Measurements from ENCODE around the gene CADPS2. TPM values are rescaled to one million over a fixed set of nuclear protein-coding genes. Genes with fewer than 3 reads are reported as not detected.

Gene CADPS2
- total and polyA plus RNA-seq, 4 donors = 16.0 to 76.7 (median 27.7) TPM

GRCh38 chr7:122454776-122455507 is 431.3 kb downstream of the CADPS2 start:
- no peak for DNase-seq
- no peak for ATAC-seq (ENCODE audit: insufficient read depth, low FRiP score)
- Histone ChIP-seq H3K9ac (ENCODE audit: insufficient read depth in 1 of 2, low read length in 2 of 2) (no peak overlapping the region), H3K4me1 (ENCODE audit: control insufficient read depth in 5 of 5, insufficient read depth in 5 of 5, low read length in 5 of 5) (no peaks in the 10 kb centered on the region), H3K27me3 (ENCODE audit: control insufficient read depth in 3 of 3, insufficient read depth in 3 of 3, low read length in 2 of 3) (no peaks in the 10 kb centered on the region), H3K9me3 (ENCODE audit: control insufficient read depth in 4 of 4, insufficient read depth in 3 of 4, low read length in 3 of 4) (no peaks in the 10 kb centered on the region), H3K36me3 (ENCODE audit: control insufficient read depth in 4 of 4, insufficient read depth in 4 of 4, low read length in 4 of 4) (peaks cover 0 to 7% (median 4%) of the 10 kb centered on the region in 4 donors), H3K4me3 (no peak overlapping the region), H3K27ac (ENCODE audit: low read depth in 1 of 2, low read length in 1 of 2) (no peak overlapping the region)
- WGBS, 2 donors = 89% methylated on average over 4 of the region's 4 CpGs
- TF ChIP-seq CTCF (IDR thresholded peaks at IDR 0.05; ENCODE audit: control extremely low read depth, extremely low read depth) = no peak

GRCh38 chr7:122453432-122453831 is 432.8 kb downstream of the CADPS2 start:
- Histone ChIP-seq H3K4me1 (ENCODE audit: control insufficient read depth in 5 of 5, insufficient read depth in 5 of 5, low read length in 5 of 5) (no peaks in the 10 kb centered on the region), H3K9me3 (ENCODE audit: control insufficient read depth in 4 of 4, insufficient read depth in 3 of 4, low read length in 3 of 4) (no peaks in the 10 kb centered on the region), H3K27me3 (ENCODE audit: control insufficient read depth in 3 of 3, insufficient read depth in 3 of 3, low read length in 2 of 3) (no peaks in the 10 kb centered on the region), H3K9ac (ENCODE audit: insufficient read depth in 1 of 2, low read length in 2 of 2) (no peak overlapping the region), H3K27ac (ENCODE audit: low read depth in 1 of 2, low read length in 1 of 2) (no peak overlapping the region), H3K36me3 (ENCODE audit: control insufficient read depth in 4 of 4, insufficient read depth in 4 of 4, low read length in 4 of 4) (peaks cover 0 to 7% (median 4%) of the 10 kb centered on the region in 4 donors), H3K4me3 (no peak overlapping the region)
- ATAC-seq (ENCODE audit: insufficient read depth, low FRiP score) (no peak), DNase-seq (no peak)
- TF ChIP-seq CTCF (IDR thresholded peaks at IDR 0.05; ENCODE audit: control extremely low read depth, extremely low read depth) = no peak

- Histone ChIP-seq H3K9ac (ENCODE audit: insufficient read depth in 1 of 2, low read length in 2 of 2) (no peak overlapping the region), H3K4me1 (ENCODE audit: control insufficient read depth in 5 of 5, insufficient read depth in 5 of 5, low read length in 5 of 5) (no peaks in the 10 kb centered on the region), H3K36me3 (ENCODE audit: control insufficient read depth in 4 of 4, insufficient read depth in 4 of 4, low read length in 4 of 4) (peaks cover 0 to 7% (median 3%) of the 10 kb centered on the region in 4 donors), H3K27ac (ENCODE audit: low read depth in 1 of 2, low read length in 1 of 2) (no peak overlapping the region), H3K27me3 (ENCODE audit: control insufficient read depth in 3 of 3, insufficient read depth in 3 of 3, low read length in 2 of 3) (no peaks in the 10 kb centered on the region), H3K4me3 (no peak overlapping the region), H3K9me3 (ENCODE audit: control insufficient read depth in 4 of 4, insufficient read depth in 3 of 4, low read length in 3 of 4) (no peaks in the 10 kb centered on the region)
- TF ChIP-seq CTCF (IDR thresholded peaks at IDR 0.05; ENCODE audit: control extremely low read depth, extremely low read depth) = no peak
- DNase-seq (no peak), ATAC-seq (ENCODE audit: insufficient read depth, low FRiP score) (no peak)
- 79 to 90% methylated on average over 5 of the region's 5 CpGs for WGBS, 2 donors
Observed at GRCh38 chr7:122448893-122449589, 437.2 kb downstream of the CADPS2 start.

Measured in lung (tissue), 12 donors.